Bronchial epithelial cell (primary cell): ENCODE measurements around the gene PPP2R2B. TPM values are rescaled to one million over a fixed set of nuclear protein-coding genes. Genes with fewer than 3 reads are reported as not detected.

Experiments
- DNase-seq: peaks from one replicate; pipeline ENCODE4 v3.0.0-alpha.2; 2010; ENCODE audit warnings: low read depth
- FAIRE-seq: peaks from 2 replicates; lab custom pipeline; 2011; peaks lifted over from hg19 to GRCh38; lab: Jason Lieb, UNC
- H3K27me3 ChIP-seq: 2 replicates; pipeline ENCODE4 v1.5.1; 2011; ENCODE audit warnings: low read length; ENCODE audit not compliant: control insufficient read depth, insufficient read depth
- H3K36me3 ChIP-seq: 2 replicates; pipeline ENCODE4 v1.5.1; 2011; ENCODE audit warnings: low read length; ENCODE audit not compliant: control insufficient read depth, insufficient read depth
- H3K4me3 ChIP-seq: 2 replicates; pipeline ENCODE4 v1.5.1; 2011; ENCODE audit warnings: mild to moderate bottlenecking, low read depth, low read length, control low read depth
- total RNA-seq: library from RNA; depleted of rRNA; stranded (reverse); fragments of >200 nt; gene quantifications from 2 replicates; pipeline ENCODE4 v1.2.1, GENCODE V29; 2014
- TF ChIP-seq, protein P1 (sequence below): IDR thresholded peaks from 2 replicates; pipeline ENCODE4 v1.5.1; 2011; ENCODE audit warnings: mild to moderate bottlenecking, moderate library complexity, low read length, control low read depth, inconsistent platforms; ENCODE audit not compliant: insufficient read depth, severe bottlenecking

Gene PPP2R2B
- total RNA-seq, 1 donor from 2014 or later: under 0.01 TPM

DNA sequence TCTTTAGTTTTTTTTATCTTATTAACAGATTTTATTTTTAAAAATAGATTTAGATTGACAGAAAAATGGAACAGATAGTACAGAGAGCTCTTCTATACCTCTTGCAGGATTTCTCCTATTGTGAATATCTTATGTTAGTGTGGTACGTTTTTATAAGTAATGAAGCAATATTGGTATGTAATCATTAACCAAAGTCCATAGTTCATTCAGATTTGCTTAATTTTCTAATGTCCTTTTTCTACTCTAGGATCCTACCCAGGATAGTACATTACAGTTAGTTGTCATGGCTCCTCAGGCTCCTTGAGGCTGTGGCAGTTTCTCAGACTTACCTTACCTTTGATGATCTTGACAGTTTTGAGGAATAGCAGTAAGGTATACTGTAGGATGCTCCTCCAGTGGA lies 30.4 kb downstream of the PPP2R2B start:
- Histone ChIP-seq H3K36me3 (no peaks in the 10 kb centered on the region), H3K27me3 (no peaks in the 10 kb centered on the region), H3K4me3 (no peak overlapping the region)
- TF ChIP-seq, protein P1, sequence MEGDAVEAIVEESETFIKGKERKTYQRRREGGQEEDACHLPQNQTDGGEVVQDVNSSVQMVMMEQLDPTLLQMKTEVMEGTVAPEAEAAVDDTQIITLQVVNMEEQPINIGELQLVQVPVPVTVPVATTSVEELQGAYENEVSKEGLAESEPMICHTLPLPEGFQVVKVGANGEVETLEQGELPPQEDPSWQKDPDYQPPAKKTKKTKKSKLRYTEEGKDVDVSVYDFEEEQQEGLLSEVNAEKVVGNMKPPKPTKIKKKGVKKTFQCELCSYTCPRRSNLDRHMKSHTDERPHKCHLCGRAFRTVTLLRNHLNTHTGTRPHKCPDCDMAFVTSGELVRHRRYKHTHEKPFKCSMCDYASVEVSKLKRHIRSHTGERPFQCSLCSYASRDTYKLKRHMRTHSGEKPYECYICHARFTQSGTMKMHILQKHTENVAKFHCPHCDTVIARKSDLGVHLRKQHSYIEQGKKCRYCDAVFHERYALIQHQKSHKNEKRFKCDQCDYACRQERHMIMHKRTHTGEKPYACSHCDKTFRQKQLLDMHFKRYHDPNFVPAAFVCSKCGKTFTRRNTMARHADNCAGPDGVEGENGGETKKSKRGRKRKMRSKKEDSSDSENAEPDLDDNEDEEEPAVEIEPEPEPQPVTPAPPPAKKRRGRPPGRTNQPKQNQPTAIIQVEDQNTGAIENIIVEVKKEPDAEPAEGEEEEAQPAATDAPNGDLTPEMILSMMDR: no peak
- DNase-seq: no peak
- no peak for FAIRE-seq

DNA sequence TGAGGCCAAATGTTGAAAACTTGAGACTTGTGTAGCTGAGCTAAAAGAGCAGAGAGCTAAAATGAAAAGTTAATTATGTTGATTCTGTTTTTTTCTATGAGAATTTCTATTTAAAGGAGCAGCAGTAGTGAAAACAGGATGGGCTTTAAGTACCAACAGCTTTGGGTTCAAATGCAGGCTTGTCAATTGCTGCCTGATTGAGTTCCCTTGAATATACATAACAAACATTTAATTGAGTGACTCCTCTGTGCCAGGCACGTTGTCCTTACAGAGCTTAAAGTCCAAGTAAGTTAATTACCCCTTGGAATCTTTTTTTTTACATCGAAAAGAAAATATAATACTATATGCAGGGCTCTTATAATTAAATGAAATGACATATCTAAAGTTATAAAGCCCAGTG lies 38.5 kb downstream of the PPP2R2B start:
- Histone ChIP-seq H3K4me3 (no peak overlapping the region), H3K36me3 (no peaks in the 10 kb centered on the region), H3K27me3 (no peaks in the 10 kb centered on the region)
- DNase-seq (no peak), FAIRE-seq (no peak)
- TF ChIP-seq, protein P1: no peak

DNA sequence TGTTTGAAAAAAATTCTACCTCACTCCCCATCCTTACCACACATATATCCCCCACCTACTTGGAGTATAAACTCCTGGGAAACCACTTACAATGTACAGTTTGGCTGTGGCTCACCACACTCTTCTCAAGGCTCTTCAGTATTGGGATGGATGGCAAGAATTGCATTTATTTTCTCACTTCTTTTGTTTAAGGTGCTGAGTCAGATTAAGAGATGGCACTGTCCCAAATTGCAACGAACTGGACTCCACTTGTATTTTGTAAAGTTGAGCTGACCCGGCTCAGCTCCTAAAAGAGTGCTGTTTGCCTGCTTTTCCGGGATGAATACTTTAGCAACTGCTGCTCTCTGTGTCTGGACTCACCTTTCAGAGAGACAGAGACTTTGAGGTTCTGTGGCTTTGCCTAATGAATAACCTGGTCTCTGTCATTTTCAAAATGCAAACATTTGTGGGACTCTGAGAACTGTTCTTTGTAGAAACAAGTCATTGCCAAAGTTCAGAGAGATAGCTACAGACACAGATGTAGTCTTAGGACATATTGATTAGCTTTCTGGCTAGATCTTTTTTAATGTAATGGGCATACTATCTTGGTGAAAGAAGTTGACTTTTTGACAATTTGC lies 42.2 kb downstream of the PPP2R2B start:
- TF ChIP-seq, protein P1: no peak
- no peak for DNase-seq
- no peaks in the 10 kb centered on the region for H3K27me3 ChIP-seq
- no peaks in the 10 kb centered on the region for H3K36me3 ChIP-seq
- no peak overlapping the region for H3K4me3 ChIP-seq
- FAIRE-seq: peak; percentile 32

DNA sequence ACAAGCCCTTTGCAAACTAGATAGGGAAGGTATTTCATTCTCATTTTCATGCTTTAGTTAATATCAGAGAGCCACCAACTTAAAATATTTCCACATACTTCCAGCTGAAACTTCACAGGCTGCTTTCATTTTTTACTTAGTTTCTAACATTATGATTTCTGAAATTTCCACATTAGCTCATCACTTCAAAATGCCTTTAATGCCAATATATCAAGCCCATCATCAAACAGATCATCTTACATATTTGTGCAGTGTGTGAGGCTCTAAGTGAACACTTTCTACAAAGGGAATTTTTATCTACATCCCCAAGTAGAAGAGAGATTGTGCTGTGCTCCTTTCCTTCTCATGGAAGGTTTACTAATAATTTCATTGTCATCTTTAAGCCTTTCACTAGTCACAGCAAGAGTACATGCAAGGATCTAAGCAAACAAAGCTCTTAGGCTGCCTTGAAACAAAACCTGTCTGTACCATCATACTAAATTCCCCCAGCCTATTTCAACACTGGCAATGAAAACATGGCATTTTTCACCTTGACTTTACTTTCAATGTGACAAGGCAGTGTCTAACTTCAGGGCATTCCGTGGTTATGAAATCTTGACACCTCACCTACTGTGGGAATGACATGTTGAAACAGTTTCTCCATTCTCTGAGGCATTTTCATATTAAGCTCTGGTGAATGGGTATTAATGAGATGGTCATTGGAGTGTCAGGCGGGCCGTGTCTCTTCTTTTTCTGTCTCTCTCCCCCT lies 45.4 kb downstream of the PPP2R2B start:
- TF ChIP-seq, protein P1: no peak
- DNase-seq (peak; percentile 84), FAIRE-seq (no peak)
- H3K36me3 ChIP-seq: no peaks in the 10 kb centered on the region
- no peaks in the 10 kb centered on the region for H3K27me3 ChIP-seq
- no peak overlapping the region for H3K4me3 ChIP-seq

DNA sequence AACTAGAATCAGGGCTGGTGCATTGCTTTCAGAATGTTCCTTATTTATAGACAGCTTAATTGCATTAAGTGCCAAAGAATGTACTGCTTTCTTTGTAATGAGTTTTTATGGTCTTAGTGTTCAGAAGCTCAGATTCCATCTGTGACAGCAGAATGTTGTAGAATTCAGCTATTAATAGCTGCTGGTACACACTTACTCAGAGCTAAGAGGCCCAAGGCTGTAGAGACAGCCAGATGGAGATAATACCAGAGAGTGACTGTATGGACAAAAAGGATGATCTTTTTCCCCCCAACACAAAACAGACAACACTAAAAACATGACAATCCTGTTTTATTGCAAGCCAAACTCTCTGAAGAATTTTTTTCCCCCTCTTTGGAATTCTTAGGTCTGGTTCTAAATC lies 50.2 kb downstream of the PPP2R2B start:
- DNase-seq (no peak), FAIRE-seq (no peak)
- no peak overlapping the region for H3K4me3 ChIP-seq
- TF ChIP-seq, protein P1: no peak
- no peaks in the 10 kb centered on the region for H3K27me3 ChIP-seq
- no peaks in the 10 kb centered on the region for H3K36me3 ChIP-seq
